ENCODE measurements around the gene MYDGF. TPM values are rescaled to one million over a fixed set of nuclear protein-coding genes. Genes with fewer than 3 reads are reported as not detected.

The MYDGF gene
- total and polyA plus RNA-seq, 9 of the 15 experiments (the other 6 are each of a cell fraction or from before 2014, with no cell fraction given): 4.2 to 141 (median 82.1) TPM

DNA sequence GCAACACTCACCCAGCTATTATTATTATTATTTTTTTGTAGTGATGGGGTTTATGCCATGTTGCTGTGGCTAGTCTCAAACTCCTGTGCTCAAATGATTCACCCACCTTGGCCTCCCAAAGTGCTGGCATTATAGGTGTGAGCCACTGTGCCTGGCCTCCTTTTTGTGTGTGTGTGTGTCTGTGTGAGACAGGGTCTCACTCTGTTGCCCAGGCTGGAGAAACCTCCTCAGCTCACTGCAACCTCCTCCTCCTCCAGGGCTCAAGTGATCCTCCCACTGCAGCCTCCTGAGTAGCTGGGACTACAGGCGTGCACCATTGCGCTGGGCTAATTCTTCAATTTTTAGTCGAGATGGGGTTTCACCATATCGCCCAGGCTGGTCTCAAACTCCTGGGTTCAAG, 3.6 kb upstream of the MYDGF start:
- ATAC-seq (no peak), FAIRE-seq (no peak), DNase-seq (ENCODE audit: extremely low read depth in 1 of 4, low spot score in 3 of 4) (no peak)
- intact Hi-C loops (cut with micrococcal nuclease) (no loop called here), in situ Hi-C loops (cut with MboI) (no loop called here)
- Histone ChIP-seq H3K36me3 (ENCODE audit: control insufficient read depth, insufficient read depth, low read length) (peaks cover 32% of the 10 kb centered on the region; the same call in 2 of the 3 replicates), H3K9ac (ENCODE audit: insufficient read depth in 1 of 2, low read depth in 2 of 2, low read length in 2 of 2) (no peak overlapping the region), H3K27me3 (ENCODE audit: control insufficient read depth in 2 of 2, insufficient read depth in 2 of 2, low read length in 2 of 2) (no peaks in the 10 kb centered on the region), H2AFZ (ENCODE audit: low read depth, low read length) (no peak overlapping the region), H4K20me1 (replicated peaks; ENCODE audit: control insufficient read depth, insufficient read depth, low read length) (no peaks in the 10 kb centered on the region; the same call in 1 of the 2 replicates), H3K27ac (ENCODE audit: extremely low read depth, low read depth, low read length) (no peak overlapping the region), H3K9me3 (replicated peaks; ENCODE audit: control insufficient read depth, insufficient read depth, low read depth, low read length) (no peaks in the 10 kb centered on the region), H3K9me1 (ENCODE audit: control insufficient read depth, insufficient read depth, low read length) (no peaks in the 10 kb centered on the region), H3K4me1 (replicated peaks in 1 of 2; ENCODE audit: control insufficient read depth in 2 of 2, insufficient read depth in 2 of 2, low read length in 2 of 2) (peaks cover 16 to 47% of the 10 kb centered on the region in 2 experiments; a peak in 4 of 5 replicates), H3K4me3 (no peak overlapping the region), H3K4me2 (ENCODE audit: insufficient read depth, low read length) (no peak overlapping the region), H3K79me2 (ENCODE audit: control insufficient read depth, insufficient read depth, low read length) (peaks cover 15% of the 10 kb centered on the region)
- POLR2A ChIA-PET: interaction anchor here (0.6 to 1.4 kb wide), 4 partner anchors 15 to 91 kb away, joined by 3 to 5 read pairs (median 4); no protein-coding TSS in a partner anchor
- no TSS peak for BruUV-seq (replicated peaks)
- 77% methylated on average over 4 of the region's 4 CpGs for WGBS (ENCODE audit: insufficient coverage, low coverage, missing lambda C conversion rate)
- CTCF ChIA-PET (ENCODE audit: low intra/inter-chr PET ratio): no interaction called here
- TF ChIP-seq JUNB (CRISPR knock-in tag; conservative IDR thresholded peaks at IDR 0.05) (no peak), BRCA1 (IDR thresholded peaks at IDR 0.05) (no peak), BRCA1 (CRISPR knock-in tag; IDR thresholded peaks at IDR 0.05) (no peak), ZNF121 (CRISPR knock-in tag; conservative IDR thresholded peaks at IDR 0.05) (peak; percentile 61), ATF4 (CRISPR knock-in tag; IDR thresholded peaks at IDR 0.05) (no peak)

DNA sequence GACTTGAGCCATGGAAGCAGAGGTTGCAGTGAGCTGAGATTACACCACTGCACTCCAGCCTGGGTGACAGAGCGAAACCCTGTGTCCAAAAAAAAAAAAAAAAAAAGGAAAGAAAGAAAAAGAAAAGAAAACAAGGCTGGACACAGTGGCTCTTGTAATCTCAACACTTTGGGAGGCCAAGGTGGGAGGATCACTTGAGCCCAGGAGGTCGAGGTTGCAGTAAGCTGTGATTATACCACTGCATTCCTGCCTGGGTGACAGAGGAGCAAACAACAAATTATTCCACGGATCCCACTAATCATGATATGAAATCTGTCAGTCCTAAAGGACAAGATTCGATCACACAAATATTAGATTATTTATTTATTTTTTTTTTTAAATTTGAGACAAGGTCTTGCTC, 3.1 kb upstream of the MYDGF start:
- CTCF ChIA-PET (ENCODE audit: low intra/inter-chr PET ratio): no interaction called here
- ATAC-seq: no peak

More for the DNA sequence above, 3.1 kb upstream of the MYDGF start:
- H3K9me1 ChIP-seq (ENCODE audit: control insufficient read depth, insufficient read depth, low read length): no peaks in the 10 kb centered on the region
- WGBS (ENCODE audit: insufficient coverage, low coverage, missing lambda C conversion rate): 36% methylated on average over 4 of the region's 4 CpGs
- no TSS peak for BruUV-seq (replicated peaks)
- DNase-seq (ENCODE audit: extremely low read depth in 1 of 4, low spot score in 3 of 4): no peak
- POLR2A ChIA-PET: interaction anchor here (0.6 to 1.4 kb wide), 4 partner anchors 10 to 29 kb away, joined by 3 to 5 read pairs (median 4); no protein-coding TSS in a partner anchor
- H3K4me3 ChIP-seq: no peak overlapping the region
- H4K20me1 ChIP-seq (replicated peaks; ENCODE audit: control insufficient read depth, insufficient read depth, low read length): no peaks in the 10 kb centered on the region; the same call in 1 of the 2 replicates
- H3K9ac ChIP-seq (ENCODE audit: insufficient read depth in 1 of 2, low read depth in 2 of 2, low read length in 2 of 2): no peak overlapping the region
- H2AFZ ChIP-seq (ENCODE audit: low read depth, low read length): no peak overlapping the region
- peaks cover 12 to 42% of the 10 kb centered on the region in 2 experiments; a peak in 4 of 5 replicates for H3K4me1 ChIP-seq (replicated peaks in 1 of 2; ENCODE audit: control insufficient read depth in 2 of 2, insufficient read depth in 2 of 2, low read length in 2 of 2)
- intact Hi-C loops (cut with micrococcal nuclease) (no loop called here), in situ Hi-C loops (cut with MboI) (no loop called here)
- no peak overlapping the region for H3K27ac ChIP-seq (ENCODE audit: extremely low read depth, low read depth, low read length)
- no peaks in the 10 kb centered on the region for H3K9me3 ChIP-seq (replicated peaks; ENCODE audit: control insufficient read depth, insufficient read depth, low read depth, low read length)
- peaks cover 20% of the 10 kb centered on the region for H3K79me2 ChIP-seq (ENCODE audit: control insufficient read depth, insufficient read depth, low read length)
- TF ChIP-seq GABPB2 (CRISPR knock-in tag; conservative IDR thresholded peaks at IDR 0.05) (no peak), PHB2 (IDR thresholded peaks at IDR 0.05; ENCODE audit: low read depth) (no peak)
- FAIRE-seq: no peak
- no peaks in the 10 kb centered on the region for H3K27me3 ChIP-seq (ENCODE audit: control insufficient read depth in 2 of 2, insufficient read depth in 2 of 2, low read length in 2 of 2)
- peaks cover 33% of the 10 kb centered on the region for H3K36me3 ChIP-seq (ENCODE audit: control insufficient read depth, insufficient read depth, low read length)
- no peak overlapping the region for H3K4me2 ChIP-seq (ENCODE audit: insufficient read depth, low read length)

Measured in K562 (cell line).